Measurements from ENCODE around the gene IL6ST.
"Not testable (repeated sequence)": the region's sequence is repeated elsewhere in the genome, so short reads cannot be mapped to it uniquely, and the experiment has no call there.

IL6ST gene

GRCh38 chr5:55965525-55965924, 29.2 kb downstream of the IL6ST start:
- DNase-seq (ENCODE audit: low read depth) = no peak

GRCh38 chr5:55960779-55961178, 34.0 kb downstream of the IL6ST start:
- DNase-seq (ENCODE audit: low read depth) = no peak

- no peak for DNase-seq (ENCODE audit: low read depth)
Measured at GRCh38 chr5:55959208-55959607, 35.6 kb downstream of the IL6ST start.

GRCh38 chr5:55941154-55941553, 53.6 kb downstream of the IL6ST start:
- not testable (repeated sequence) for DNase-seq (ENCODE audit: low read depth)

GRCh38 chr5:55937598-55937997, 57.2 kb downstream of the IL6ST start:
- not testable (repeated sequence) for DNase-seq (ENCODE audit: low read depth)

GRCh38 chr5:55936100-55936693, 58.6 kb downstream of the IL6ST start:
- DNase-seq (ENCODE audit: low read depth) = peak; percentile 53

- no peak for DNase-seq (ENCODE audit: low read depth)
Measured at GRCh38 chr5:55935371-55935770, 59.4 kb downstream of the IL6ST start.

GRCh38 chr5:55934720-55935119, 60.0 kb downstream of the IL6ST start:
- no peak for DNase-seq (ENCODE audit: low read depth)

GRCh38 chr5:55934115-55934613, 60.6 kb downstream of the IL6ST start:
- no peak for DNase-seq (ENCODE audit: low read depth)

GRCh38 chr5:55933377-55934114, 61.2 kb downstream of the IL6ST start:
- no peak for DNase-seq (ENCODE audit: low read depth)

- no peak for DNase-seq (ENCODE audit: low read depth)
Measured at GRCh38 chr5:55932700-55933099, 62.1 kb downstream of the IL6ST start.

- DNase-seq (ENCODE audit: low read depth) = no peak
Measured at GRCh38 chr5:55929020-55929799, 65.6 kb downstream of the IL6ST start.

GRCh38 chr5:55927861-55928655, 66.7 kb downstream of the IL6ST start:
- no peak for DNase-seq (ENCODE audit: low read depth)

GRCh38 chr5:55926476-55926875, 68.3 kb downstream of the IL6ST start:
- no peak for DNase-seq (ENCODE audit: low read depth)

GRCh38 chr5:55925712-55926111, 69.1 kb downstream of the IL6ST start:
- no peak for DNase-seq (ENCODE audit: low read depth)

GRCh38 chr5:55925181-55925580, 69.6 kb downstream of the IL6ST start:
- DNase-seq (ENCODE audit: low read depth) = no peak

- no peak for DNase-seq (ENCODE audit: low read depth)
Measured at GRCh38 chr5:55924744-55925143, 70.0 kb downstream of the IL6ST start.

- DNase-seq (ENCODE audit: low read depth) = no peak
Measured at GRCh38 chr5:55923865-55924500, 70.8 kb downstream of the IL6ST start.

GRCh38 chr5:55923177-55923771, 71.5 kb downstream of the IL6ST start:
- no peak for DNase-seq (ENCODE audit: low read depth)

- no peak for DNase-seq (ENCODE audit: low read depth)
Measured at GRCh38 chr5:55921617-55922016, 73.1 kb downstream of the IL6ST start.

GRCh38 chr5:55920784-55921183, 74.0 kb downstream of the IL6ST start:
- no peak for DNase-seq (ENCODE audit: low read depth)
